Right lobe of liver (tissue), 6 donors: Measurements from ENCODE around the gene KRTAP12-4. TPM values are rescaled to one million over a fixed set of nuclear protein-coding genes. Genes with fewer than 3 reads are reported as not detected.
"Not testable (repeated sequence)": the region's sequence is repeated elsewhere in the genome, so short reads cannot be mapped to it uniquely, and the experiment has no call there.

ENCODE experiments used
- ATAC-seq, 4 donors: fragments of 200-7000 bp; cut with Tn5 transposase; one replicate each; pipeline ENCODE4 v1.9.1; 2020; ENCODE audit warnings: mild to moderate bottlenecking in 4 of 4, moderate library complexity in 4 of 4
- DNase-seq, 3 donors: peaks; one replicate each; pipeline ENCODE4 v3.0.0-alpha.2; 2020
- H3K27ac ChIP-seq, 3 donors: fragments of 200-600 bp; one replicate each; pipeline ENCODE4 v1.8.0; 2022
- H3K27me3 ChIP-seq, 2 donors: fragments of 200-600 bp; one replicate each; pipeline ENCODE4 v1.8.0; 2022
- H3K36me3 ChIP-seq, 4 donors: fragments of 200-600 bp; sonication (generic) in 1 of 4; one replicate each; pipeline versions ENCODE4 v1.5.1 to v1.8.0; 2017 to 2022; ENCODE audit warnings: control low read depth in 1 of 4
- H3K4me1 ChIP-seq, 4 donors: fragments of 200-600 bp; sonication (generic) in 1 of 4; one replicate each; pipeline versions ENCODE4 v1.5.1 to v1.8.0; 2017 to 2022; ENCODE audit warnings: control low read depth in 1 of 4
- H3K4me3 ChIP-seq, 3 donors: fragments of 200-600 bp; one replicate each; pipeline ENCODE4 v1.8.0; 2022
- H3K9me3 ChIP-seq, 4 donors: fragments of 200-600 bp; sonication (generic) in 1 of 4; one replicate each; pipeline versions ENCODE4 v1.5.1 to v1.8.0; 2017 to 2022; ENCODE audit warnings: control low read depth in 1 of 4
- POLR2A ChIP-seq: fragments of 450-650 bp; IDR thresholded peaks from one replicate; pipeline ENCODE4 v1.6.1; 2017; ENCODE audit warnings: antibody characterized with exemption, mild to moderate bottlenecking
- WGBS: methylation state at CpG from one replicate; pipeline ENCODE4 v1.1.6; 2018; ENCODE audit warnings: low coverage, low lambda C conversion rate; ENCODE audit not compliant: insufficient coverage; ENCODE audit errors: missing lambda C conversion rate; 5-methylcytosine and 5-hydroxymethylcytosine counted together
- intact Hi-C, 2 donors: fragments of 100-400 bp; cut with DNase I; formaldehyde crosslinking; loops; one replicate each; pipeline versions ENCODE4 v1.11.2 to v1.14.1; 2022
- total RNA-seq, 6 experiments: library from RNA; depleted of rRNA in 2 of 6; stranded (reverse); fragments of >200 nt in 2 of 6; fragmentation: NEBNext Ultra II Directional in 3 of 6; extraction: Animal tissue kit (Norgen Biotek cat#: 25700) in 3 of 6; gene quantifications; one replicate each; pipeline versions ENCODE4 v1.1.0 to v1.2.4, GENCODE V29; 2016 to 2023
- TF ChIP-seq, protein P1 (sequence below), 4 donors: fragments of 200-600 bp in 3 of 4; fragments of 450-650 bp in 1 of 4; IDR thresholded peaks; one replicate each; pipeline versions ENCODE4 v1.5.1 to v1.8.0; 2016 to 2022; ENCODE audit warnings: antibody characterized with exemption in 4 of 4, mild to moderate bottlenecking in 2 of 4
- donor health status: DM: no; HTN: yes; CAD: no.
- donor health status: DM: no; HTN: no; CAD: no.
- donor health status: DM: no; HTN: no; CAD: no.
- donor health status: DM: no; HTN: yes; CAD: no.
- donor health status: DM: no; HTN: yes; CAD: no.

KRTAP12-4 gene
- total RNA-seq, 6 experiments from 2014 or later, result not detected

DNA sequence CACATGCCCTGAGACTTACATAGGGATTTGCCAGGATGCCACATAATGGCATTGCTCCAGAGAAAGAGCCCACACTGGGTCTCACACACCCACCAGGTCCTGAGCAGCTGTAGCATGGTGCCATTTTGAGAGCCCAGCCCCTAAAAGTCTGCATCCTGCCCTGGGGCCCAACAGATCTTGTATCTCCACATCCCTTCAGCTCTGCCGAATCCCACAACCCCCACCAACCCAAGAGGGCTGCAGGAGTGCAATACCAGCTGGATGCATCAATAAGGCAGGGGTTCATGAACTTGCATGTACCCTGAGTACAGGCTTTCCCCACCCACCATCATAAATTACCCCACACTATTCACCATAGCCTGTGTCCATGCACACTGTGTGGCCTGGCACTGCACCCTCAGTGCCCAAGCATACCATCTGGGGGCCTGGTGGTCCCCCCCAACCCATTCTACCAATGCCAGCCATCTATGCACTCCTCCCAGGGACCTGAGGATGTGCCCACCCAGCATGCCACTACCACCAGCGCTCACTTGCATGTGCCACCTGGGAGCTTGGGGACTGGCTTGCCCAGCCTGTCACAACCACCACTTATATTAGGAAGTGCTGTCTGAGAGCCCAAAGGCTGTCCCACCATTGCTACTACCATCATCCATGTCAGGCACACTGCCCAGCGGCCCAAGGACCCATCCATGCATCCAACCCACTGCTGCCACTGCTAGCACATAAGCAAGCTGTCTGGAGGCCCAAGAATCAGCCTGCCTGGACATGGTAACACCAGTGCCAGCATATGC lies 16.4 kb upstream of the KRTAP12-4 start:
- no peak overlapping the region for H3K4me3 ChIP-seq
- ATAC-seq (no peak), DNase-seq (no peak)
- 49% methylated on average over 3 of the region's 3 CpGs for WGBS
- intact Hi-C loops, result no loop called here
- H3K36me3 ChIP-seq, result no peaks in the 10 kb centered on the region
- no peaks in the 10 kb centered on the region for H3K4me1 ChIP-seq
- no peak overlapping the region for H3K27ac ChIP-seq
- peaks cover 0 to 4% (median 0%) of the 10 kb centered on the region in 4 donors for H3K9me3 ChIP-seq
- TF ChIP-seq, protein P1, sequence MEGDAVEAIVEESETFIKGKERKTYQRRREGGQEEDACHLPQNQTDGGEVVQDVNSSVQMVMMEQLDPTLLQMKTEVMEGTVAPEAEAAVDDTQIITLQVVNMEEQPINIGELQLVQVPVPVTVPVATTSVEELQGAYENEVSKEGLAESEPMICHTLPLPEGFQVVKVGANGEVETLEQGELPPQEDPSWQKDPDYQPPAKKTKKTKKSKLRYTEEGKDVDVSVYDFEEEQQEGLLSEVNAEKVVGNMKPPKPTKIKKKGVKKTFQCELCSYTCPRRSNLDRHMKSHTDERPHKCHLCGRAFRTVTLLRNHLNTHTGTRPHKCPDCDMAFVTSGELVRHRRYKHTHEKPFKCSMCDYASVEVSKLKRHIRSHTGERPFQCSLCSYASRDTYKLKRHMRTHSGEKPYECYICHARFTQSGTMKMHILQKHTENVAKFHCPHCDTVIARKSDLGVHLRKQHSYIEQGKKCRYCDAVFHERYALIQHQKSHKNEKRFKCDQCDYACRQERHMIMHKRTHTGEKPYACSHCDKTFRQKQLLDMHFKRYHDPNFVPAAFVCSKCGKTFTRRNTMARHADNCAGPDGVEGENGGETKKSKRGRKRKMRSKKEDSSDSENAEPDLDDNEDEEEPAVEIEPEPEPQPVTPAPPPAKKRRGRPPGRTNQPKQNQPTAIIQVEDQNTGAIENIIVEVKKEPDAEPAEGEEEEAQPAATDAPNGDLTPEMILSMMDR (IDR thresholded peaks at IDR 0.05), result no peak
- no peak for TF ChIP-seq POLR2A
- no peaks in the 10 kb centered on the region for H3K27me3 ChIP-seq

GRCh38 chr21:44667612-44668011 lies 13.2 kb upstream of the KRTAP12-4 start:
- no peak for ATAC-seq
- Histone ChIP-seq H3K9me3 (no peaks in the 10 kb centered on the region), H3K36me3 (no peaks in the 10 kb centered on the region), H3K27me3 (no peaks in the 10 kb centered on the region), H3K4me1 (no peaks in the 10 kb centered on the region), H3K27ac (no peak overlapping the region), H3K4me3 (no peak overlapping the region)
- intact Hi-C loops, result no loop called here
- DNase-seq, result no peak
- 44% methylated on average over 1 of the region's 1 CpG for WGBS
- no peak for TF ChIP-seq POLR2A
- TF ChIP-seq, protein P1 (IDR thresholded peaks at IDR 0.05), result no peak

DNA sequence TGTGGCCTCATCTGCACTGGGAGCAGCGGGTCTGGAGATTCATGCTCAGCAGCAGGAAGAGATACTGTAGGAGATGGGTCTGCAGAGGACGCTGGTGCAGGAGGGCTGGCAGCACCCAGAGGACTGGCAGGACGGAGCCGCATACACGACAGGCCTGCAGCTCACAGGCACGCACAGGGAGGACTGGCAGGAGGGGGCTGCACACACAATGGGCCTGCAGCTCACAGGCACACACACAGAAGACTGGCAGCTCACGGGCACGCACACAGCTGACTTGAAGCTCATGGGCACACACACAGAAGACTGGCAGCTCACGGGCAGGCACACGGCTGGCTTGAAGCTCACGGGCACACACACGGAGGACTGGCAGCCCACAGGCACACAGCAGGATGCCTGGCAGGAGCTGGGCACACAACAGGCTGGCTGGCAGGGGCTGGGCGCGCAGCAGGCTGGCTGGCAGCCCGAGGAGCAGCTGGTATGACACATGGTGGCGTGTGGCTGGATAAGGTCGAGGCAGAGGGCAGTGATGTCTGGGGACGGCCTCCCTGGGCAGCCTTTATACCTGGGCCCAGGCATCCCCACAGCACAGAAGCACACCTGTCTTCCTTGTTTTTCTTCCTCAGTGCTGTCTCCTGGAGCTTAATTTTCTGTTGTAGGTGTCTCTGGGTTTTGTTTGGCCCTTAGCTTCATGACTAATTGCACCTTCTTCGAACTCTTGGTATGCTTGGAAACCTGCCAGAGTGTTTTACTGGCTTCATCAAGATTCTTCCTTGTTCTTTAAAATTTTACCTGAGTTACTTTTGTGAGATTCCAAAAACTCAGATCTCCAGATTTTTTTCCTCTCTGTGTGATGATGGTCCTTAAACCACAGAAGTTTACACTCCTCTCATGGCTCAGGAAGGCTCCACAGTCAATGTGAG lies 12.2 kb upstream of the KRTAP12-4 start, which contains the start of gene KRTAP12-2:
Gene KRTAP12-2 (minus strand): TSS at position 527 of the 920 bp plus-strand sequence. CDS start 41 bp downstream, at position 486.
- 55% methylated on average over 2 of the region's 19 CpGs for WGBS

DNA sequence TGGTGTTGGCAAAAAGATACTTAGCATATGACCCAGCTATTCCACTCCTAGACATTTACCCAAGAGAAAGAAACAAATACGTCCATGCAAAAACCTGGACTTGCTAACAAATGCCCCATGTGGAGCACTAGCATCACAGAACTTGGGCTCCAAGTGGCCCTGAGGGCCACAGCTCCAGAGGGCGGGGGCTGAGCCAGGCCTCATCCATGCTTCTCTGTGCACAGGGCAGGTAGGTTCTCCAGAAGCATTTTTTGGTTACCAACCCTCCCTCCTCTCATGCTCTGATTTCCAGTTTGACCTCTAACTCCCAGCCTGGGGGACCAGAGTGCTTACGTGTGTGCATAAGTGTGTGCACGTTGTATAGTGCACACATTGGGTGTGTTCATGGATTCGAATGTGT lies 10.2 kb upstream of the KRTAP12-4 start:
- H3K4me1 ChIP-seq, result no peaks in the 10 kb centered on the region
- TF ChIP-seq POLR2A, result no peak
- TF ChIP-seq, protein P1 (IDR thresholded peaks at IDR 0.05), result no peak
- H3K27me3 ChIP-seq, result no peaks in the 10 kb centered on the region
- no peak for ATAC-seq
- no peak overlapping the region for H3K27ac ChIP-seq
- H3K9me3 ChIP-seq, result no peaks in the 10 kb centered on the region
- H3K4me3 ChIP-seq, result no peak overlapping the region
- intact Hi-C loops, result no loop called here
- no peaks in the 10 kb centered on the region for H3K36me3 ChIP-seq
- 49% methylated on average over 4 of the region's 5 CpGs for WGBS
- DNase-seq, result no peak

More for the DNA sequence above, 12.2 kb upstream of the KRTAP12-4 start, which contains the start of gene KRTAP12-2:
- intact Hi-C loops, result no loop called here
- Histone ChIP-seq H3K9me3 (no peaks in the 10 kb centered on the region), H3K4me3 (no peak within 1 kb of the TSS), H3K36me3 (no peaks in the 10 kb centered on the region), H3K27me3 (no peaks in the 10 kb centered on the region), H3K4me1 (no peaks in the 10 kb centered on the region), H3K27ac (no peak within 1 kb of the TSS)
- TF ChIP-seq POLR2A, result no peak
- TF ChIP-seq, protein P1 (IDR thresholded peaks at IDR 0.05), result no peak
- peak in 1 of 4 donors; percentile 39 for ATAC-seq
- DNase-seq, result no peak

- ATAC-seq, DNase-seq, H3K4me3 ChIP-seq, H3K27ac ChIP-seq, H3K27me3 ChIP-seq, H3K36me3 ChIP-seq, H3K4me1 ChIP-seq, H3K9me3 ChIP-seq, intact Hi-C loops: not testable (repeated sequence)
- WGBS, result 63% methylated on average over 7 of the region's 7 CpGs
Observed at GRCh38 chr21:44661567-44661966, 7.1 kb upstream of the KRTAP12-4 start.
